ENCODE measurements around the gene MRTFB.

DNA sequence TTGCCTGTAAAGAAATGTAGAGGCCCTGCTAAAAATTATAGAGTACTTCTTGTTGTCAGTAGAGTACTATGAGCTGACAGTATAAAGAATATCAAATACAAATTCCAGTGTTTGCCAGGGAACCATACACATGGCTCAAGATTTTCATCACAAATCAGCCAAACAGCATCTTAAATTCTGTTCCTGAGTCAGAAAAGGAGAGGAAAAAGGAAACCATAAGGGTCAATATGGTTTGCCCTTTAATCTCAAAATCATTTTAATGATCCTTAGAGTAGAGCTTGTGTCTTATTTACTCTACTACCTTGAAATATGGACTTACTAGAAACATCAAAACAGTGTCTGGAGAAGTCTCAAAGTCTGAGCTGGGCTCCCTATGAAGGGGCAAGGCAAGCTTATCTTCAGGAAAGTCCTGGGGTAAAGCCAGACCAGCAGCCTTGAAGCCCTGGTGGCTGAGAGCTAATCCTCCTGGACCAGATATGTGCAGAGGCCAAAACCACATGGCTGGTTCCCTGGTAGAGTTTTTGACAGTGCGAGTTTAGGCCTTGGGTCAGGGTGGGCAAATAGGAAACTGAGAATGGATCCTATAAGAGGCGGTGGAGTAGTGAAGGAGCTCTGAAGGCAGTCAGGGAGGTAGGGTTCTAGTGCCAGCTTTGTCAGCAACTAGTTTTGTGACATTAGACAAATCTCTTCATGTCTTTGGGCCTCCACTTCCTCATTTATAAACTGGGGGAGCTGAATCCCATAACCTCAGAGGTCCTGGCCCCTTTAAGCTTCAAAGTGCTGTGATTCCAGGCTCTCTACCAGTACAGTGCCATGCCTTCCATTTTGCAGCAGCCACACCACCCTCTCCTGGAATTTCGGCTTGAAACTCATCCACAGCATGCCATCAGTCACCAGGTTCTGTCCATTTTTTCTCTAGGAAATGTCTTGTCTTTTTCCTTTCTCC lies 38.9 kb downstream of the MRTFB start:
- TF ChIP-seq, protein P1, sequence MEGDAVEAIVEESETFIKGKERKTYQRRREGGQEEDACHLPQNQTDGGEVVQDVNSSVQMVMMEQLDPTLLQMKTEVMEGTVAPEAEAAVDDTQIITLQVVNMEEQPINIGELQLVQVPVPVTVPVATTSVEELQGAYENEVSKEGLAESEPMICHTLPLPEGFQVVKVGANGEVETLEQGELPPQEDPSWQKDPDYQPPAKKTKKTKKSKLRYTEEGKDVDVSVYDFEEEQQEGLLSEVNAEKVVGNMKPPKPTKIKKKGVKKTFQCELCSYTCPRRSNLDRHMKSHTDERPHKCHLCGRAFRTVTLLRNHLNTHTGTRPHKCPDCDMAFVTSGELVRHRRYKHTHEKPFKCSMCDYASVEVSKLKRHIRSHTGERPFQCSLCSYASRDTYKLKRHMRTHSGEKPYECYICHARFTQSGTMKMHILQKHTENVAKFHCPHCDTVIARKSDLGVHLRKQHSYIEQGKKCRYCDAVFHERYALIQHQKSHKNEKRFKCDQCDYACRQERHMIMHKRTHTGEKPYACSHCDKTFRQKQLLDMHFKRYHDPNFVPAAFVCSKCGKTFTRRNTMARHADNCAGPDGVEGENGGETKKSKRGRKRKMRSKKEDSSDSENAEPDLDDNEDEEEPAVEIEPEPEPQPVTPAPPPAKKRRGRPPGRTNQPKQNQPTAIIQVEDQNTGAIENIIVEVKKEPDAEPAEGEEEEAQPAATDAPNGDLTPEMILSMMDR (IDR thresholded peaks at IDR 0.05), result no peak
- TF ChIP-seq POLR2A (IDR thresholded peaks at IDR 0.05), result no peak
